HG03565 (cell line): ENCODE data around the gene EYA2.

Experiments used
- ATAC-seq: cut with Tn5 transposase; IDR thresholded peaks from one replicate; pipeline ENCODE4 v1.9.1; 2021; ENCODE audit warnings: mild to moderate bottlenecking, moderate library complexity; ENCODE audit not compliant: unreplicated experiment

Gene EYA2

GRCh38 chr20:47133809-47134456 lies 239.3 kb downstream of the EYA2 start:
- ATAC-seq, result no peak

GRCh38 chr20:47136782-47137181 lies 242.1 kb downstream of the EYA2 start:
- ATAC-seq, result no peak

GRCh38 chr20:47137231-47137870 lies 242.7 kb downstream of the EYA2 start:
- ATAC-seq, result no peak

GRCh38 chr20:47139934-47140535 lies 245.4 kb downstream of the EYA2 start:
- ATAC-seq, result no peak

GRCh38 chr20:47141350-47141921 lies 246.8 kb downstream of the EYA2 start:
- ATAC-seq, result no peak

- no peak for ATAC-seq
These were observed 247.5 kb downstream of the EYA2 start for GRCh38 chr20:47141941-47142773.

GRCh38 chr20:47142774-47143170 lies 248.1 kb downstream of the EYA2 start:
- ATAC-seq, result no peak

- ATAC-seq, result no peak
These were observed 249.0 kb downstream of the EYA2 start for GRCh38 chr20:47143657-47144056.

GRCh38 chr20:47144463-47144862 lies 249.8 kb downstream of the EYA2 start:
- no peak for ATAC-seq

GRCh38 chr20:47146686-47147085 lies 252.0 kb downstream of the EYA2 start:
- ATAC-seq, result no peak

GRCh38 chr20:47148059-47148458 lies 253.4 kb downstream of the EYA2 start:
- no peak for ATAC-seq

- ATAC-seq, result no peak
These were observed 255.3 kb downstream of the EYA2 start for GRCh38 chr20:47149939-47150338.

- ATAC-seq, result no peak
These were observed 255.9 kb downstream of the EYA2 start for GRCh38 chr20:47150403-47151152.

GRCh38 chr20:47152068-47152467 lies 257.4 kb downstream of the EYA2 start:
- ATAC-seq, result no peak

- no peak for ATAC-seq
These were observed 259.4 kb downstream of the EYA2 start for GRCh38 chr20:47154089-47154488.

- ATAC-seq, result no peak
These were observed 261.9 kb downstream of the EYA2 start for GRCh38 chr20:47156301-47157137.

- ATAC-seq, result no peak
These were observed 264.5 kb downstream of the EYA2 start for GRCh38 chr20:47159166-47159565.

GRCh38 chr20:47160240-47160639 lies 265.6 kb downstream of the EYA2 start:
- ATAC-seq, result no peak

- no peak for ATAC-seq
These were observed 266.3 kb downstream of the EYA2 start for GRCh38 chr20:47160992-47161391.

- no peak for ATAC-seq
These were observed 266.8 kb downstream of the EYA2 start for GRCh38 chr20:47161411-47161810.
